ENCODE results near the gene CATSPERB. TPM values are rescaled to one million over a fixed set of nuclear protein-coding genes. Genes with fewer than 3 reads are reported as not detected.

CATSPERB gene
- total RNA-seq, 6 experiments from 2014 or later: 0.19 to 0.55 (median 0.38) TPM; not detected in 1

DNA sequence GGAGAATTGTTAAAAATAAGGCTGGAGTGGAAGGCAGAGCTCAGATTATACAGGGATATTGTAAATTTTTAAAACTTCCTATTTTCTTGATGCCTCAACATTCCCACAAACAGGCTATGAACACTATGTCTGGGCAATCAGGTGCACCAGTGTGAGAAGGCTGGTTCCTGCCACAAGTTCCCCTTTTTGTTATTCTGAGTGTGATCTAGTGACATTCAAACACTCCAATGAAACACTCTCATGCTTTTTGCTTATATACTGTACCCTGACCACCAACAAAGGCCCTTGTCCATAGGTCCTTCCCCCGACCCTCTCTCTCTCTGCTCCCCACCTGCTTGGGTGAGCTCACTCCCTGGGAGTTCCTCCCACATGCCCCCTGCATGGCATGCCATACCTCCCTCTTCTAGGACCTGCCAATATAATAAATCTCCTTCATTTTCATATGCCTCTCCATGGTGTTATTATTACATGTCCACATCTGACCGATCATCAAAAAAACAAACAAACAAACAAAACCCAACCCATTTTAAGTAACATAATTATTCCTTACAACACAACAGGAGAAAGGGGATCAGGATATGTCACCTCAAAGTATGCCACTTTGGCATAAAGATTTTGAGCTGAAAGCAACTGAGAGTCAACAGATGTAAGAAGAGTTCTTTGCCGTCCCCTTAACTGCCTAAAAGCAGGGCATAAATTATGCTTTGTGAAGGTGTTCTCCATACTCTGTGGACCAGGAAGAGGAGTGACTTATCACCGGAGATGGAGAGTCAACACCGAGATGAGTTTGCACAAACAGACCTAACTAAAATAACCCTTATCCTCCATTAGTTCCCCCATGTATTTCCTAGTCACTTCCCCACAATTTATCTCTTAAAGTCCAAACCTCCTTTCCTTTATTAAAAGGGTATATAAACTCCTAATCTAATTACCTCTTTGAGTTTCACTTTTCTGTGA lies 42.5 kb upstream of the CATSPERB start:
- no peaks in the 10 kb centered on the region for H3K36me3 ChIP-seq
- WGBS (ENCODE audit: insufficient coverage, low coverage, low lambda C conversion rate, missing lambda C conversion rate): 60% methylated on average over 5 of the region's 5 CpGs
- no peaks in the 10 kb centered on the region for H3K4me1 ChIP-seq
- no peaks in the 10 kb centered on the region for H3K27me3 ChIP-seq
- H3K27ac ChIP-seq: no peak overlapping the region
- TF ChIP-seq POLR2A (IDR thresholded peaks at IDR 0.05): no peak
- TF ChIP-seq, protein P1, sequence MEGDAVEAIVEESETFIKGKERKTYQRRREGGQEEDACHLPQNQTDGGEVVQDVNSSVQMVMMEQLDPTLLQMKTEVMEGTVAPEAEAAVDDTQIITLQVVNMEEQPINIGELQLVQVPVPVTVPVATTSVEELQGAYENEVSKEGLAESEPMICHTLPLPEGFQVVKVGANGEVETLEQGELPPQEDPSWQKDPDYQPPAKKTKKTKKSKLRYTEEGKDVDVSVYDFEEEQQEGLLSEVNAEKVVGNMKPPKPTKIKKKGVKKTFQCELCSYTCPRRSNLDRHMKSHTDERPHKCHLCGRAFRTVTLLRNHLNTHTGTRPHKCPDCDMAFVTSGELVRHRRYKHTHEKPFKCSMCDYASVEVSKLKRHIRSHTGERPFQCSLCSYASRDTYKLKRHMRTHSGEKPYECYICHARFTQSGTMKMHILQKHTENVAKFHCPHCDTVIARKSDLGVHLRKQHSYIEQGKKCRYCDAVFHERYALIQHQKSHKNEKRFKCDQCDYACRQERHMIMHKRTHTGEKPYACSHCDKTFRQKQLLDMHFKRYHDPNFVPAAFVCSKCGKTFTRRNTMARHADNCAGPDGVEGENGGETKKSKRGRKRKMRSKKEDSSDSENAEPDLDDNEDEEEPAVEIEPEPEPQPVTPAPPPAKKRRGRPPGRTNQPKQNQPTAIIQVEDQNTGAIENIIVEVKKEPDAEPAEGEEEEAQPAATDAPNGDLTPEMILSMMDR (IDR thresholded peaks at IDR 0.05): no peak
- DNase-seq (no peak), ATAC-seq (no peak)
- intact Hi-C loops (cut with DNase I): no loop called here
- no peaks in the 10 kb centered on the region for H3K9me3 ChIP-seq
- H3K4me3 ChIP-seq: no peak overlapping the region

DNA sequence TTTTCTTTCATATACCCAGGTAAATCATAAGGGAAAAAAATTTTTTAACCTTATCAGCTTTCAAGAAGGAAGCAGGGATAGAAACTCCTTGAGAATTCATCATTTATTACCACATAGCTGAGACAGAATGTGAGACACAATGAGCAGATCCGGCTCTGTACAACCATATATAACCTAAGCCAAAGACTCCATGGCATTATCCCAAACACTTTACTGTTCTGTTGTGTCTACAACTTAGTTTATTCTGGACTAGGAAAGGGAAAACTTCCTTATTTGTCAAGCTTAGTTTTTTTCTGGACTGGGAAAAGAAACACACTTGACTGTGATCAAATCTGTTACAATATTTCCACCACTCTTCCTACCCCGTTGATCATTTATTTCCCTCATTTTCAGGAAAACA lies 38.3 kb upstream of the CATSPERB start:
- H3K4me3 ChIP-seq: no peak overlapping the region
- H3K4me1 ChIP-seq: no peaks in the 10 kb centered on the region
- no peaks in the 10 kb centered on the region for H3K27me3 ChIP-seq
- intact Hi-C loops (cut with DNase I): no loop called here
- WGBS (ENCODE audit: insufficient coverage, low coverage, low lambda C conversion rate, missing lambda C conversion rate): 90% methylated on average over 2 of the region's 2 CpGs
- no peaks in the 10 kb centered on the region for H3K36me3 ChIP-seq
- no peaks in the 10 kb centered on the region for H3K9me3 ChIP-seq
- TF ChIP-seq POLR2A (IDR thresholded peaks at IDR 0.05): no peak
- TF ChIP-seq, protein P1 (IDR thresholded peaks at IDR 0.05): no peak
- DNase-seq: no peak
- H3K27ac ChIP-seq: no peak overlapping the region
- ATAC-seq: no peak

DNA sequence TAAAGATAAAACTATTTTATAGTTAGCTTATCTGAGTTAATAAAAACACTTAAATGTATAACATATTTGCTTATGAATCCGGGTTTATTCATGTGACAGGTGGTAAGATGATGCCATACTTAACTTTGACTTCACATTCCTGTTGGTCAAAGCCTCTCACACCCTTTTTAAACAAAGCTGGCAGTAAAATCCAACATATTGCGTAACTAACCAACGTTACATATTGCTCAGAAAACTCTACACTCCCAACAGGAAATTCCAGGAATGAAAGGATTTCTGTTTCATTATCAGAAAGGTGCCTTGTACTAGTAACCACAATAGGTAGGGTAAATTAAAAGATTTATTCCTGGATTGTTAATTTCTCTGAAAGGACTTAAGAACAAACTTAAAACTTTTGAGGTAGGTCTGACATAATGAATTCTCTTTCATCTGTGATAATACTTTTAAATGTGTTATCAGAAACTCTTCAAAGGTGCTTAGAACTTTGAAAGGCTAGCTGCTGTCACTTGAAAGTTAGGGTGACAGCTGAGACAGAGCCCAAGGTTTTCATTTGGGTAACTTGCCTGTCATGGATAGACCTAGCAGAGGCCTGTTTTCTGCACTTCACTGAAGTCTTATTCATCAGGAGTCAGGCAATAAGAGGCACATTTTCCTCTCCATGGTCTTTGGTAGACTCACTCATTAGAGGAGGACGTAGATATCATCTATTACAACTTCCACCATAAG lies 23.8 kb upstream of the CATSPERB start:
- H3K4me1 ChIP-seq: peaks cover 0 to 7% (median 0%) of the 10 kb centered on the region in 4 donors
- H3K27me3 ChIP-seq: no peaks in the 10 kb centered on the region
- H3K4me3 ChIP-seq: no peak overlapping the region
- TF ChIP-seq, protein P1 (IDR thresholded peaks at IDR 0.05): no peak
- no peak for TF ChIP-seq POLR2A (IDR thresholded peaks at IDR 0.05)
- intact Hi-C loops (cut with DNase I): no loop called here
- H3K9me3 ChIP-seq: no peaks in the 10 kb centered on the region
- no peak for DNase-seq
- peak; percentile 80 to 88 (median 87) for ATAC-seq
- WGBS (ENCODE audit: insufficient coverage, low coverage, low lambda C conversion rate, missing lambda C conversion rate): 8% methylated on average over 4 of the region's 4 CpGs
- H3K27ac ChIP-seq: peak overlapping the region in 2 of 3 donors; percentile 39 to 42
- no peaks in the 10 kb centered on the region for H3K36me3 ChIP-seq

DNA sequence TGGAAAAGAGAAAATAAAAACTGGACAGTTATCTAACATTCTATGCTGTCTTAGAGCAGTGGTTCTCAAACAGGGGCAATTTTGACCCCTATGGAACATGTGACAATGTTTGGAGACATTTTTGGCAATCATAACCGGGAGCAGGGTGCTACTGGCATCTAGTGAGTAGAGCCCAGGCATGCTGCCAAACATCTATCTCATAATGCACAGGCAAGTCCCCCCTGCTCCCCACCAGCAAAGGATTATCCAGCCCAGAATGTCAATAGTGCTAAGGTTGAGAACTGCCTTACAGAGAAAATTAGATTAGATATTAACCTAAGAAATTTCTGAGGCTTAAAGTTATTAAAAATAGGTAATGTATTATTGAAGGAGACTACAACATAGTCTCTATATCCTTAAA lies 22.9 kb upstream of the CATSPERB start:
- WGBS (ENCODE audit: insufficient coverage, low coverage, low lambda C conversion rate, missing lambda C conversion rate): 27% methylated on average over 1 of the region's 1 CpG

More for the DNA sequence above, 22.9 kb upstream of the CATSPERB start:
- H3K27me3 ChIP-seq: no peaks in the 10 kb centered on the region
- peaks cover 0 to 7% (median 0%) of the 10 kb centered on the region in 4 donors for H3K4me1 ChIP-seq
- ATAC-seq: peak in 2 of 4 donors; percentile 13 to 26
- intact Hi-C loops (cut with DNase I): no loop called here
- no peak for DNase-seq
- H3K4me3 ChIP-seq: no peak overlapping the region
- TF ChIP-seq, protein P1 (IDR thresholded peaks at IDR 0.05): no peak
- no peak for TF ChIP-seq POLR2A (IDR thresholded peaks at IDR 0.05)
- H3K9me3 ChIP-seq: no peaks in the 10 kb centered on the region
- H3K27ac ChIP-seq: no peak overlapping the region
- H3K36me3 ChIP-seq: no peaks in the 10 kb centered on the region
